Immature natural killer cell (primary cell): ENCODE results near the gene BPIFB6. TPM values are rescaled to one million over a fixed set of nuclear protein-coding genes. Genes with fewer than 3 reads are reported as not detected.
A peak's percentile ranks its signal among the peaks of the same experiment; 100 is the strongest.

Source experiments
- DNase-seq, 3 donors: peaks; one replicate each; pipeline ENCODE4 v3.0.0; 2022; ENCODE audit warnings: mixed read lengths in 1 of 3
- H3K27ac Mint-ChIP-seq, 6 donors: one replicate each; pipeline ENCODE4 v1.8.0; 2020; ENCODE audit warnings: mixed read lengths in 6 of 6, mild to moderate bottlenecking in 5 of 6, inconsistent platforms in 4 of 6, moderate library complexity in 3 of 6
- H3K27me3 Mint-ChIP-seq, 3 donors: one replicate each; pipeline ENCODE4 v1.8.0; 2020 to 2021; ENCODE audit warnings: low read depth in 3 of 3, mild to moderate bottlenecking in 3 of 3, mixed read lengths in 3 of 3, moderate library complexity in 3 of 3, inconsistent platforms in 1 of 3
- H3K36me3 Mint-ChIP-seq, 3 donors: one replicate each; pipeline ENCODE4 v1.8.0; 2020; ENCODE audit warnings: mixed read lengths in 3 of 3, inconsistent platforms in 2 of 3, mild to moderate bottlenecking in 2 of 3
- H3K4me1 Mint-ChIP-seq, 2 donors: one replicate each; pipeline ENCODE4 v1.8.0; 2020; ENCODE audit warnings: inconsistent platforms in 2 of 2, mild to moderate bottlenecking in 2 of 2, mixed read lengths in 2 of 2, moderate library complexity in 1 of 2
- H3K4me3 Mint-ChIP-seq, 5 donors: one replicate each; pipeline ENCODE4 v1.8.0; 2020; ENCODE audit warnings: mild to moderate bottlenecking in 5 of 5, mixed read lengths in 5 of 5, inconsistent platforms in 3 of 5, moderate library complexity in 3 of 5
- H3K9me3 Mint-ChIP-seq, 6 donors: one replicate each; pipeline ENCODE4 v1.8.0; 2020; ENCODE audit warnings: mild to moderate bottlenecking in 6 of 6, mixed read lengths in 6 of 6, inconsistent platforms in 4 of 6, moderate library complexity in 3 of 6
- polyA plus RNA-seq, 3 donors: library from polyadenylated mRNA; unstranded; fragments of 300-500 nt; fragmentation: Illumina TruSeq; gene quantifications; one replicate each; pipeline ENCODE4 v1.2.3, GENCODE V29; 2021

Gene BPIFB6
- polyA plus RNA-seq, 3 donors from 2014 or later, result not detected

DNA sequence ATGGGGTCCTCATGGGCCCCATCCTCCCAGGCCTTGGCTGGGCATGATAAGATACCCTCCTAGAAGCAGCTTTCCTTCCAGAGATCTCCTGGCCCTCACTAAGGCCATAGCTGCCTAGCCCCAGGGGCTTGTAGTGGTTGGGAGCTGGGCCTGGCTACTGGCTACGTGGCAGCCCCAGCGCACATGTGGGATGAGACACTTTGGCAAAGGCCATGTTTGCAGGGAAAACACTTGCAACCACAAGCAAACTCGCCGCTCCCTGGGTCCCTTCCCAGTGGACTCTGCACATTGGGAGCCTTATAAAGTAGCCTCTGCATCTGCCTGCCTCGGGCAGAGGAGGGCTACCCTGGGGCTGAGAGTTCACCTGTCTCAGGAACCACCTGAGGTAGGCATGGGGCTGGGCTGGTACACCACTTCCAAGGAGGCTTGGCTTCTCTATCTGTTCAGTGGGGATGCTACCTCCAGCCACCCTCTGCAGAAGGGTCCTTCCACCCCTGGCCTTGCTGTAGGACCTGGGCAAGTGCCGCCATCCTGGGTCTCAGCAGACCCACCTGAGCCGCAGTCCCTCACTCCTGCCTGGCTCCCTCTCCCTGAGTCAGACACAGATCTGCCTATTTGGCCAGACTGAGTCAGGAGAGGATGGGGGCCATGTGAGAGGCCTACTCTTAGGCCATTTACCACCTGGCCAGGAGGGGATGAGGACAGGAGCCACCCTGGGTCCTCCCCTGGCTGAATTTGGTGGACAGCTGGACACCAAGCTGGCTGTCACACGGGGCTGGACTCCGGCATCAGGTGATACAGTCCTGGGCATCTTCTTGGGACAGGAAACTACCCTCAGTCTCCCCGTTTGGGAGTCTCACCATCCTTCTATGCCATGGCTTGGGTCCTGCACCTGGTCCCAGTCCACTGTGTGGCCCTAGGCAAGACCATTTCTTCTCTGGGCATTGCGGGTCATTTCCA lies 23.8 kb upstream of the BPIFB6 start, which contains the start of gene BPIFB2:
Gene BPIFB2 (plus strand): TSS at position 329 of the 960 bp plus-strand sequence. CDS start 871 bp downstream, outside the sequence.
- no peaks in the 10 kb centered on the region for H3K4me1 Mint-ChIP-seq
- H3K27ac Mint-ChIP-seq, result no peak within 1 kb of the TSS
- no peaks in the 10 kb centered on the region for H3K36me3 Mint-ChIP-seq
- H3K4me3 Mint-ChIP-seq, result no peak within 1 kb of the TSS
- DNase-seq, result no peak
- peaks cover 0 to 2% (median 1%) of the 10 kb centered on the region in 3 donors for H3K27me3 Mint-ChIP-seq
- no peaks in the 10 kb centered on the region for H3K9me3 Mint-ChIP-seq

DNA sequence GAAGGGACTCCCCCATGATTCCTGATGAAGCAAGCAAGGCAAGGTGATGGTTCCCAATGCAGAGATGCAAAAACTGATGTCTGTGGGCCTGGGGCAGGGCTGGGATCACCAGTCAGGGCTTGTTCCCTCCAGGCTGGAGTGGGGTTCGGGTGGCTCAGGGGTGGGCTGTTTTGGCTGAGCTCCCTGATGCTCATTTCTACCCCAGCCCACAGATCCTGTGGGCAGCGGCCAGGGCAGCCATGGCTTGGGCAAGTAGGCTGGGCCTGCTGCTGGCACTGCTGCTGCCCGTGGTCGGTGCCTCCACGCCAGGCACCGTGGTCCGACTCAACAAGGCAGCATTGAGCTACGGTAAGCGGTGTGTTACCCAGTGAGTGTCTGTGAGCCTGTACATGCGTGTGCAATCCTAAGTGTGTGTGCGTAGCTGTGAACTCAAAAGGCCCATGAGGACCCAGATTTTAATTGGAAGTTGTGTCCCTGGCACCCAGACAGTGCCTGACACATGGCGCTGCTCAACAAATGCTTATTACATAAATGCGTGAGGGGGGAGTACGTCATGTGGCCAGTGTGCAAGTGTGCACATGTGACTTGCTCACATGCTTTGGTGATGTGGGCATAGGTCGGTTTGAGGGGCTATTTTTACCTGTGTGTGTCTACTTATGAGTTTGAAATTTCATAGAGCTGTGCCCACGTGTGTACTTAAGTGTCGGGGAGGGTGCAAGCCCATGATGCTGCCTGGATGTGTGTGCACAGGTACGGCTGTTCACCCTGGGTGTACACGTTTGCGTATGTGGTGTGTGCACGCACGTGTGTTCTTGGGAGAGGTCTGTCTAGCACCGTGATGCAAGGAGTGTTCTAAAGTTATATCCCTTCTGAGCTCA lies 22.9 kb upstream of the BPIFB6 start:
- peaks cover 0 to 2% (median 1%) of the 10 kb centered on the region in 3 donors for H3K27me3 Mint-ChIP-seq
- no peak for DNase-seq
- H3K4me1 Mint-ChIP-seq, result peaks cover 2 to 8% of the 10 kb centered on the region in 2 donors
- H3K4me3 Mint-ChIP-seq, result no peak overlapping the region
- H3K9me3 Mint-ChIP-seq, result no peaks in the 10 kb centered on the region
- no peaks in the 10 kb centered on the region for H3K36me3 Mint-ChIP-seq
- H3K27ac Mint-ChIP-seq, result peak overlapping the region in 1 of 6 donors; percentile 59

DNA sequence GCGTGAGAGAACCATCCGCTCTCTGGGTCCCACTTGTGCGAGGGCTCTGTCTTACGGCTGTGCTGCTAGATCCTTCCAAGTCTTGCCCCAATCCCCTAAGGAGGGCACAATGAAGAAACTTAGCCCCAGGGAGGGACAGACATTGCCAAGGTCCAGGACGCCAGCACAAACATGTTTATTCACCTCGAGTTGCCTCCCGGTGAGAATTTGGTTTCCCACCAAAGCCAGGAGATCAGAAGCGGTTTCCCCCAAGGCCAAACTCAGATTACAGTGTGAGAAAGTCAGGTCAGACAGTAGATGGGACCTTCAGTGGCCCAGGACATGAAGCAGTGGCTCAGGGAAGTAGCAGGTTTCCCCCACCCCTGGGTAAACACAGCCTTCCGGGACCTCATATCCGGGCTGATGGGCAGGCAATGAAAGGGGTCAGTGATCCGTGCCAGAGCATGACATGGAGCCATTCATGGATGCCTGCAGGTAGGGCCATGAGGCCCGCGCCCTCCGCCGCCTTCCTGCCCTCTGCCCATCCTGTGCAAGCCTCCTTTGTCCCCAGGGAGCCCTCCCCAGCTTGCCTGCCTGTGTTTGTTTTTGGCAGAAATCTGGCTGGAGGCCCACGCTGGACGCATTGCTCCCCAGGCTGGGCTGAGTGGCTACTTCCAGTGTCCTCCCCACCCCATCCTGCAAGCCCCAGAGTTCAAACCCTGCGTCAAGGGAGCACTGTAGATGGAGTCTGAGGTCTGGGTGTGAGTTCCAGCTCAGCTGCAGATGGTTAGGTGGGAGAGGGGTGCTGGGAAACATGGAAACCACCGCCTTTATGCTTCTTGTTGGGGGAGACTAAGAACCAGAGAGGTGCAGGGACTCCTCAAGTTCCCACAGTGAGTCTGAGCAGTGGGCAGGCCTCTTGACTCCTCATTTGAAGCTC lies 22.0 kb upstream of the BPIFB6 start:
- Mint-ChIP-seq H3K27ac (no peak overlapping the region), H3K4me3 (no peak overlapping the region), H3K4me1 (peaks cover 7 to 11% of the 10 kb centered on the region in 2 donors), H3K27me3 (peaks cover 0 to 2% (median 1%) of the 10 kb centered on the region in 3 donors), H3K9me3 (no peaks in the 10 kb centered on the region), H3K36me3 (no peaks in the 10 kb centered on the region)
- DNase-seq, result no peak

DNA sequence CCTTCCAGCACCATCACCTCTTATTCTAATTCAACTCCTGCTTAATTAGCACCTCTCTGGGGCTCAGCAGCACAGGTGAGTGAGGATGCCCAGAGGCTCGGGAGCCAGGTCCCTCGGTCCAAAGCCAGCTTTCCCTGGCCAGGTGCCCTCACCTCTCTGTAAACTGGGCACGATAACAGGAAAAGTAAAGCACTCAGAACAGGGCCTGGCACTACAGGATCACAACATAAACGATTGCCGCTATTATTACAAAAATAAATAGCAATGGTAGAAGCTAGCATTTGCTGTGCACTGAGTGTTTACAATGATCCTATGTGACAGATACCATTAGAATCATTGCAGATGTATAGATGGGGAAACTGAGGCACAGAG lies 21.3 kb upstream of the BPIFB6 start:
- peaks cover 0 to 2% (median 1%) of the 10 kb centered on the region in 3 donors for H3K27me3 Mint-ChIP-seq
- peaks cover 8 to 15% of the 10 kb centered on the region in 2 donors for H3K4me1 Mint-ChIP-seq
- H3K27ac Mint-ChIP-seq, result no peak overlapping the region
- H3K4me3 Mint-ChIP-seq, result no peak overlapping the region
- H3K9me3 Mint-ChIP-seq, result no peaks in the 10 kb centered on the region
- DNase-seq, result no peak
- H3K36me3 Mint-ChIP-seq, result no peaks in the 10 kb centered on the region

DNA sequence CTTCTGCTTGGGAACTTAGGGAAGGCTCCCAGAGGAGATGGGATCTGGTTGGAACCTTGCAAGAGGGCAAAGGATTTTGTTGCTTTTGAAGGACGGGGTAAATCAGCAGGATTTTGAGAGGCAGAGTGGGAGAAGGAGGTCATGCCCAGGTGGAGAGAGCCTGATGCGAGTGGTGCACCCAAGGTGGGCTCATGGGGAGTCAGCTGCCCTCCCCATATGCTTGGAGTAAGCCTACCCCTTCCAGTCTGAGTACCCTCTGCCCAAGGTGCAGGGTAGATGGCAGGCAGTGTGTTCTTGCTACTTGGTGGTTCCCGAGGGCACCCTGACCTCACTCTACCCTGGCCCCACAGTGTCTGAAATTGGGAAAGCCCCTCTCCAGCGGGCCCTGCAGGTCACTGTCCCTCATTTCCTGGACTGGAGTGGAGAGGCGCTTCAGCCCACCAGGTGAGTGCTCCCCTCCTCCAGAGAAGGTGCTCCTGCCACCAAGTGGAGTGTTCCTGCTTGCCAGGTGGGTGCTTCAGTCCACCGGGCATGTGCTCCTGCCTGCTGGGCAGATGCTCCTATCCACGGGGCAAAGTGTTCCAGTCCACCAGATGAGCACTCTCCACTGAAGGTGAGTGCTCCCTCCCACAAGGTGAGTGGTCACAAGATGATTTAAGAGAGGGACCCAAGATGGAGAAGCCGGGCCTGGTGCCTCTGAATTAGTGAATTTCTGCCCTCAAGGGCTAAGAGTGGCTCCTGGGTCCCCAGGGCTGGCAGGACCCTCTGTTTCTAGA lies 20.6 kb upstream of the BPIFB6 start:
- Mint-ChIP-seq H3K9me3 (no peaks in the 10 kb centered on the region), H3K36me3 (no peaks in the 10 kb centered on the region), H3K27me3 (peaks cover 0 to 2% (median 1%) of the 10 kb centered on the region in 3 donors), H3K27ac (no peak overlapping the region), H3K4me3 (no peak overlapping the region), H3K4me1 (peaks cover 8 to 15% of the 10 kb centered on the region in 2 donors)
- no peak for DNase-seq

DNA sequence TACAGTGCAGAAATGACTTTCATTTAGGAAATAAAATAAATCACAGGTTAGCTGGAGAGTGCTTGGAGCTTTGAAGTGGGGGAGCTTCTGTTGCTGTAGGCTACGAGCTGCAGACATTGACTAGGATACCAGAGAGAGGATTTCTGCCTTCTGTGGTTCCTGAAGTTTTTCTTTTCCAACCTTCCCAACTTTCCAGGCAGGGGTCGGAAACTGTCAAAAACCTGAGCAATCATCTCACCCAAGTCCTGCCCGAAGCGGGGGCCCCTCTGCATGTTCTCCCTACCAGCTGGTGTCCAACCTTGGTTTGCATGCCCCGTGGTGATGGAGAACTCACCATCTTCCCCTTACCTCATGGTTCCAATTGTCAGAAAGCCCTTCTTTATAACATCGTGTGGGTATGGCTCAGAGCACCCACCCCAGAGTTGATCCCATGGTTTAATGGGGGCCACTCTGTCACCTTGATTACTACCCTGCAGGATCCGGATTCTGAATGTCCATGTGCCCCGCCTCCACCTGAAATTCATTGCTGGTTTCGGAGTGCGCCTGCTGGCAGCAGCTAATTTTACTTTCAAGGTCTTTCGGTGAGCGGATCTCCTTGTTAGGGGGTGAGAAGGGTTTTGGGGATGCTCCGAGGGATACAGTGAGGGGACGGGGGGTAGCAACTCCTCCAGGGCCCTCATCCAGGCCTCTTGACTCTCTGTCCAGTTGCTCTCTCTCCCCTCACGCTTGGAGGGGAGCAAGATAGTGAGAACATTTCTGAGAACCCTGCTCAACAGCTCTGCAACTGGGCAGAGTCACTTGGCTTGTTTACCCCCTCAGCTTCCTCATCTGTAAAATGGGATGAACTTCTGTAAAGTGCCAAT lies 18.9 kb upstream of the BPIFB6 start:
- no peak overlapping the region for H3K4me3 Mint-ChIP-seq
- peak overlapping the region in 2 of 6 donors; percentile 41 to 45 for H3K27ac Mint-ChIP-seq
- no peaks in the 10 kb centered on the region for H3K36me3 Mint-ChIP-seq
- peaks cover 8 to 15% of the 10 kb centered on the region in 2 donors for H3K4me1 Mint-ChIP-seq
- no peak for DNase-seq
- H3K9me3 Mint-ChIP-seq, result no peaks in the 10 kb centered on the region
- peaks cover 0 to 2% (median 1%) of the 10 kb centered on the region in 3 donors for H3K27me3 Mint-ChIP-seq

DNA sequence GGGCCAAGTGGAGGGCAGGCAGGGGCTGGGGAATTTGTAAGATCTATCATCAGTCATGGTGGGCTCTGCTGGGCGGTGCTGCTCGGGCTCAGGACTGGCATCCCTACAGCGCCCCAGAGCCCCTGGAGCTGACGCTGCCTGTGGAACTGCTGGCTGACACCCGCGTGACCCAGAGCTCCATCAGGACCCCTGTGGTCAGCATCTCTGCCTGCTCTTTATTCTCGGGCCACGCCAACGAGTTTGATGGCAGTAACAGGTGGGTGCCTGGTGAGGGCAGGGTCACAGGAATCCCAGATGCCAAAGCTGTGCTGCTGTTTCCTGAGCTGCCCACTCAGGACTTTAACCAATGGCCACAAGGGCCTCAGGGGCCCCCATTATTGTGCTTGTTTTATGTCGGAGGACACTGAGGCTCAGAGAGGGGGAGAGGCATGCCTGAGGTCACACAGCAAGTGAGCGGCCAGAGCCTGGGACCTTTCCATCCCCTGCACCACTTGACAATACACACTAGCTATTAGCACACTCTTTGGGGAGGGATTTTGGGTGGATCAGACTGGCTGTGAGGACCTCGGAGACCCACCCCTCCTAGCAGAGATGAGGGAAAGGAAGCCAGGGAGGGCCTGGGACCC lies 17.6 kb upstream of the BPIFB6 start:
- no peak for DNase-seq
- peaks cover 8 to 15% of the 10 kb centered on the region in 2 donors for H3K4me1 Mint-ChIP-seq
- H3K36me3 Mint-ChIP-seq, result no peaks in the 10 kb centered on the region
- H3K27me3 Mint-ChIP-seq, result peaks cover 0 to 2% (median 0%) of the 10 kb centered on the region in 3 donors
- H3K27ac Mint-ChIP-seq, result no peak overlapping the region
- H3K9me3 Mint-ChIP-seq, result no peaks in the 10 kb centered on the region
- H3K4me3 Mint-ChIP-seq, result no peak overlapping the region

DNA sequence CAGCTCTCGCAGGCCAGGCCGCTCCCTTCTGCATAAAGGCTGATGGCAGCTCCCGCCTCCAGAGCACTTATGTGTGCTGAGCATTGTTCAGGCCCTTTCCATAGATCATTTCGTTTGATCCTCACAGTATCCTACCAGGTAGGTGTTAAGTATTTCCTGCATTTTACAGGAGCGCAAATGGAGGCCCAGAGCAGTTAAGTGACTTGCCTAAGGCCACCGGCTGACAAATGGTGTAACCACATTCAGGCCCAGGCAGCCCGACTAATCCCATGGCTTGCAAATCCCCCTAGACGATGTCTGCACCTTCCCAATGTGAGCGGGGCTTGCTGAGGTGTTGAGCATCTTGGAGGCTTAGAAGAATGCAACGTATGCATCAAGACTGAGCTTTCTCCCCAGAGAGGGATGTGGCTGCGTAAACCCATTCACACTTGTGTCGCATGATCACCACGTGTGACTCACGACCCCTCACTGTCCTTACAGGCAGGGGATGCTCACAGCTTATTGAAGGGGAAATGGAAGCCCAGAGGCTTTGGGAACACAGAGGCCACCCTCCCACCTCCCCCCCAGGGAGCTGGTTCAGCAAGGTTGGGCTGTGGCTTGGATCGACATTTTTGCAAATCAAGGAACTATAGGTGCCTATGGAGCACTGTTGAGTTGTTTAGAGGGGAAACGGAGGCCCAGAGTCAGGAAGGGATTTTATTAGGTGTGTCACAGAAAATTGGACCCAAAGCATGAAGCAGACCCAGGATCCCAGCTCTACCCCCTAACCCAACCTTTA lies 16.9 kb upstream of the BPIFB6 start:
- no peaks in the 10 kb centered on the region for H3K36me3 Mint-ChIP-seq
- peak in 2 of 3 donors; percentile 2 to 3 for DNase-seq
- H3K27me3 Mint-ChIP-seq, result no peaks in the 10 kb centered on the region
- H3K4me3 Mint-ChIP-seq, result no peak overlapping the region
- H3K9me3 Mint-ChIP-seq, result no peaks in the 10 kb centered on the region
- H3K4me1 Mint-ChIP-seq, result peaks cover 8 to 15% of the 10 kb centered on the region in 2 donors
- no peak overlapping the region for H3K27ac Mint-ChIP-seq

DNA sequence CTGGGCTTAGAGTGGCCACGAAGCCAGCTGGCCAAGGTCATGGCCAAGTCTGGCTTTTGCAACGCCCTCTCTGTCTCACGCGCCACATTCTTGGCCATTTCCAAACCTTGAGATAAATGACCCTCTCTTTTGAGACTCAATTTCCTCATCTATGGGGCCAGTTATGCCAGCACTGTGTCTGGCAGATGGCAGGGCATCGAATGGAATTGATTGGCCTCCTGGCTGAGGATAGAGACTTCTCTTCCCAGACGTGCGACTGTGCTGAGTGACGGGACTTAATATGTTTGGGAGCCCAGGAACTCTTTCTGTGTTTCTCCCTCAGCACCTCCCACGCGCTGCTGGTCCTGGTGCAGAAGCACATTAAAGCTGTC lies 16.3 kb upstream of the BPIFB6 start:
- H3K27ac Mint-ChIP-seq, result no peak overlapping the region
- H3K4me1 Mint-ChIP-seq, result peaks cover 8 to 15% of the 10 kb centered on the region in 2 donors
- no peaks in the 10 kb centered on the region for H3K9me3 Mint-ChIP-seq
- no peaks in the 10 kb centered on the region for H3K27me3 Mint-ChIP-seq
- H3K4me3 Mint-ChIP-seq, result no peak overlapping the region
- DNase-seq, result no peak
- H3K36me3 Mint-ChIP-seq, result no peaks in the 10 kb centered on the region

DNA sequence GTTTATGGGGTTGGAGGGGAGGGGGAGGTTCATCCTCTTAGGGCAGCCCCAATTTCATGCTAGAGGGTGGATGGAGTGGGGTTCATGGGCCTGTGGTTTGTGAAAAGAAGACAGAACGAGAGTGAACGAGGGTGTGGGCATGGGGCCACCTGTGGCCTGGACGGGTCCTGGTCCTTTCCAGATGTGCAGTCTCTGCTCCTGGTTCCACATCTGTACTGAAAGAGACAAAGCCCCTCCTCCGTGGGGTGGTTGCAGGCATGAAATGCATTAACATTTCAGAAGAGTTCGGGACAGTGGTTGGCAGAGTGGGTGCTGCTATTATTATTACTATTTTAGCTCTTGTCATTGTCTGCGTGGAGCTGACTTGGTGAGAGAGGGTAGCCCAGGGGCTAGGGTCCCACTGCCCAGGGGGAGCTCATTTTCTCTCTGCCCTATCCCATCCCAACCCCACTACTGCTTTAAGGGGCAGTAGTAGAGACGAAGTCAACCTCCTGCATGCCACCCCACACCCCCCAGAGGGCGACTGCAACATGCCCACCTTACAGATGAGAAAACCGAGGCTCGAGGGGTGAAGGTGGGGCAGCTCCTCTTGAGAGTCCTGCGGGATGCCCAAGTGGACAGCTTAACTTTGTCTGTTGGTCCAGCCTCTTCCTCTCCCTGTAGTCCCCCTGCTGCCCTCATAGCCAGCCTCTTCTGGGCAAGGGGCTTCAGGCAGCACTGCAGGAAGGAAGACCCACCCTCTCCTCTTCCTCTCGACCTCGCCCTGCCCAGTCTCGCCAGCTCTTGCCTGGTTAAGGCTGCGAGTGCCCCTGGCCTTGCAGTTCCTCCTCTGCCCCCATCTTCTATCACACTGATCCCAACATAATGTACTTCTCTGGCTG lies 15.5 kb upstream of the BPIFB6 start:
- Mint-ChIP-seq H3K27ac (no peak overlapping the region), H3K9me3 (no peaks in the 10 kb centered on the region)

More for the DNA sequence above, 15.5 kb upstream of the BPIFB6 start:
- DNase-seq, result no peak
- Mint-ChIP-seq H3K4me1 (peaks cover 8 to 15% of the 10 kb centered on the region in 2 donors), H3K36me3 (no peaks in the 10 kb centered on the region), H3K4me3 (no peak overlapping the region), H3K27me3 (no peaks in the 10 kb centered on the region)
